Glomerular visceral epithelial cell (primary cell): Measurements from ENCODE around the gene MELTF.

Experiments used
- DNase-seq: peaks from one replicate; pipeline ENCODE4 v3.0.0-alpha.2; 2016; ENCODE audit errors: extremely low spot score

Gene MELTF

DNA sequence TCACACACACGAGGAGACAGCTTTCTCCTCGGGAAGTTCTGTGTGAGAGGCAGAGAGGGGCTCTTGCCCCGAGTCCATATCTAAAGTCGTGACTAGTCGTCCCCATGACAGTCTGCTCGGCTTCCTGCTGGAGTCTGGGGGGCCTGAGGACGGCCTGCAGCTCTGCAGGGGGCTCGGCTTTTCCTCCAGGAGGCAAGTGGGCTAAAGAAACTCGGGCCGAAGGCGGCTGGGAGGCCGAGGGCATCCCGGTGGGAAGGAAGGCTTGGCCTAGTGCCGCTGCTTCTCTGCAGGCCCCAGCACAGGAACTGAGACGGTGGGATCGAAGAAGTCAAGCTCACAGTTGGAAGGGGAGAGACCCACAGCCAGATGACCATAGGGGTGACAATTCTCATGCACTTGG, 35.6 kb downstream of the MELTF start:
- no peak for DNase-seq

DNA sequence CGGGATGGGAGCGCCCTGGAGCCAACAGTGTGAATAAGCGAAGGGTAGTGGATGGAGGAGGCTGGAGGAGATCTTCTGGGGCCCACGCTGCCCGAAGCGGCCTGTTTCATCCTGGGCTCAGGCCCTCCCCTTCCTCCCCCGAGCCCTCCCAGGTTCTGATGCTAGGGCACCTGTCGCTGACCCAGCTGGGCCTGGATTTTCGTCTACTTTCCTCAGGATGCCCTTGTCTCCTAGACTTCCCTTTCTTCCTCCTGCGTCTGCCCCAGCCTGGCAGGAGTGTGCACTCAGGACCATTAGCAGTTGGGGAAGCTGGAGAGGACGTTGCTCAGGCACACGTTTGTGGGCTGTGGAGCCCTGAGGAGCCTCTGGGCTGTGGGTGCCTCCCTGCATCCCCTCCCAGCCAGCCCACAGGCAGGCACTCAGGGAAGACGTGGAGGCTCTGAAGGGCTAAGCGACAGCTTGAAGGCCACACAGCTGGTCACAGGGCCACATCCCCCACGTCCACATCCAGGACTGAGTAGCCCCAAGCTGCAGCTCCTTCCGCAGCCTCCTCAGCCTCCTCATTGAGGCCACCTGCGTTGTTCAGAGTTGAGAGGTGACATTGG, 37.1 kb downstream of the MELTF start:
- DNase-seq = no peak

DNA sequence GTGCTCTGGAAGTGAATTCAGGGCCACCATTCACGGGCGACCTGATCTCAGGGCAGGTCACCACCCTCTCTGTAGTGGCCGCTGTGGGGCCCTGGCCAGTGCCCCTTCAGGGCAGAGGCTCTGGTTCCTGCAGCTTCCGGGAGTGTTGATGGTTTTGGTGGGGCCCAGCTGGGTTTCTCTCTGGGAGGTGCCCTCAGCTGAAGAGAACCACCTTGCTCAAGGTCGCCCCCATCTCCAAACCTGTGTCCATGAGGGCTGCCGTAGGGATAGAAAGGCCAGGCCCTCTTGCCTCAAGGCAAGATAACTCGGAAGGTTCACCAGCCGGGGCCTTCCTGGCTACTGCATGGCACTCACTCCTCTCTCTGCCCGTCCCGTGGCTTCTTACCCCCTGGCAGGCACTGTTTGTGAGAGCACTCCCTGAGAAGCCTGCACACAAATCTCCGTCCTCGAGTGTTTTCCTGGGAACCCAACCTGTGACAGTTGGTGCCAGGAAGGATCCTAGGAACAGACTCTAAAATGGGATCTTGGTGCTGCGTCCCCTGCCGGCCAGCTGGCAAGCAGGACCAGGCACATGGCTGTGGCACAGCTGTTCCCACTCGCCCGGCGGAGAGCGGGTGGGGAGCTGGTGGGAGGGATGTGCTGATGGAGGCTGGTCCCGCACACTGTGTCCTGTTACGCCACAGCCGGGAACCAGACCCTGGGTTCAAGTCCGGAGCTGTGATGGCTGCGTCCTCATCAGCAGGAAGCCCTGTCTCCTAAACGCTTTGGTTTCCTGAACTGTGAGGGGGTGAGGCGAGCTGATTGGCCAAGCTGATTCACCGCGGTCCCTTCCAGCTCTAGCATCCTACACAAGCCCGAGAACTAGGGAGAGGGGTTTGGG, 37.8 kb downstream of the MELTF start:
- DNase-seq = no peak

DNA sequence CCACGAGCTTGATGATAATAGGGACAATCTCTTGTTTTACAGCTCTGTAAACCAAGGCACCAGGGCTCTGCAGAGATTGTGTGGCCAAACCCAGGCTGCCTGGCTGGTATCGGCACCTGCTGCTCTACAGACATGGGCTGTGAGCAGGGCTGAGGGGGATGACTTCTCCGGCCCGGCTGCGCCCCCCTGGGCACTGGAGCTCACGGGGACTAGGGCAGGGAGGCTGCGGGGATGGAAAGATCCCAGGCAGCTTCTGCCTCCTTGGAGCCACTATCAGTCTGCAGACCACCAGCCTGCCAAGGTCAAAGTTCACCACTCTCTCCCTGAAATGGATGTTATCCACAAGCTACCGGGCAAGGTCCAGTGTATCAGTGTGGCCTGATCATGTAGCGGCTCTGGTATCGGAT, 39.0 kb downstream of the MELTF start:
- no peak for DNase-seq

DNA sequence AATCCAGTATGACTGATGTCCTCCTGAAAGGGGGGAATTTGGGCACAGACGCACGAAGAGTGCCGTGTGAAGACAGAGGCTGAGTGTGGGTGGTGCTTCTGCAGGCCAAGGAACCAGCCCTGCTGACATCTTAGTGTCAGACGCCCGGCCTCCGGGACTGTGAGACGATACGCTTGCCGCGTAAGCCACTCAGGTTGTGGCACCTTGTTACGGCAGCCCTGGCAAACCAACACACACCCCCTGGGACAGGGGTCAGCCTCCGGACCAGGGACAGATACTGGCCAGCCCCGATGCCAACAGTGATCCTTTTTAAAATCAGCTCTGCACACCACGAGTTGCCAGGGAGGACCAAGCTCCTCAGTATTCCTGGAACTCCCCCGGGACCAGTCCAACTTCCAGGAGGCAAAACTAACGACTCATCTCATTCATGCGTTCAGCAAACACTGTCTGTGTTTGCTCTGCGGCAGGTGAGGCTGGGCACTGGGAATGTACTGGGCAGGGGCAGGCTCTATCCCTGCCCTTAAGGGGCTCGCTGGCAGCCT, 39.8 kb downstream of the MELTF start:
- DNase-seq = no peak

DNA sequence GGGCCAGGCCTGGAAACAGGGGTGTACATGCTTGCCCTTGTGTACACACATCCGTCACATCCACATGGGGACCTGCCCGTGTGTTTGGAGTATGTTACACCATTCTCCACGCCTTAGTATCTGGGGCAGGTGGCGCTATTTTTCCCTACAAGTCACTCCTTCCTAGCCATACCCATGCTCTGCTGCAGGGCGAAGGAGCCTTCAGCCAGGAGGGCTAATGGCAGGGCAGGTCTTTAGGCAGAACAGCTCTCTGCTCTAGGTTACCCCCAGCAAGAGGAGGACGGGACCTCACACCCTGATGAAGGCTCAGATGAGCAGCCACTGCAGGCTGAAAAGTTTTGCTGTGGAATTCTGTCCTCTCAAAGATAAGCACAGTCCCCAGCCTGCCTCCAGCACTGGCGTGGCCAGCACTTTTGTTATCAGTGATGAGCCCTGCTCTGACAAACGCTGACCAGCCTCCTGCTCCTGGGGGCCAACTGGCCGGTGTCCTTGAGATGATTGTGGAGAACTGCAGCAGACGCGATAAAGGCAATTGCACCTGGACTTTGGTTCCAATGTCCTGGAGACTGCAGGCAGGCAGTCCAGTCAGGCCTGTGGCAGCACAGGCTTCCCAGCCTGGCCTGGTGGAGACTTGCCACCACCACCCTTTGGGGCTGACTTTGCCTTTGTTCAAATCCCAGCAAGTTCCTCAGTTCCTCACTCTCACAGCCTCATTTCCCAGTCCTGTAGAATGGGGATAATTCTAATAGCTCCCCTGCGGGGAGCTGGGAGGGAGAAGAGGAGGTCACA, 41.2 kb downstream of the MELTF start:
- DNase-seq = no peak

DNA sequence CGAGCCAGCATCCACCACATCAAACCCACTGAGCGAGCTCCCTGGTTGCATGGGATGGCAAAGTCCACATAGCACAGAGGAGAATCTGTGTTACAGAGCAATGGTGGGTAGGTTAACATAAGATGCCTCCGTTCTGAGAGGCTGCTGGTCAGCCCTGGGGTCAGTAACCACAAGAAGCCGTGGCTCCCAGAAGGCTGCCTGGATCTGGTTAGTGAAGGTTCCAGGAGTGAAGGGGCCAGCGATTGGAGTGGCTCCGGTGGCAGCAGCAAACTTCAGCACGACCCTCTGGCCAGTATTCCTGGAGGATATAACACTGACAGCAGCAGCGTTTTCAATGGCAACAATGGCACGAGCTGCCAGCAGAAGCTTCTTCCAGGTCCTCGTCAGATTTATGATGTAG, 42.6 kb downstream of the MELTF start:
- no peak for DNase-seq

DNA sequence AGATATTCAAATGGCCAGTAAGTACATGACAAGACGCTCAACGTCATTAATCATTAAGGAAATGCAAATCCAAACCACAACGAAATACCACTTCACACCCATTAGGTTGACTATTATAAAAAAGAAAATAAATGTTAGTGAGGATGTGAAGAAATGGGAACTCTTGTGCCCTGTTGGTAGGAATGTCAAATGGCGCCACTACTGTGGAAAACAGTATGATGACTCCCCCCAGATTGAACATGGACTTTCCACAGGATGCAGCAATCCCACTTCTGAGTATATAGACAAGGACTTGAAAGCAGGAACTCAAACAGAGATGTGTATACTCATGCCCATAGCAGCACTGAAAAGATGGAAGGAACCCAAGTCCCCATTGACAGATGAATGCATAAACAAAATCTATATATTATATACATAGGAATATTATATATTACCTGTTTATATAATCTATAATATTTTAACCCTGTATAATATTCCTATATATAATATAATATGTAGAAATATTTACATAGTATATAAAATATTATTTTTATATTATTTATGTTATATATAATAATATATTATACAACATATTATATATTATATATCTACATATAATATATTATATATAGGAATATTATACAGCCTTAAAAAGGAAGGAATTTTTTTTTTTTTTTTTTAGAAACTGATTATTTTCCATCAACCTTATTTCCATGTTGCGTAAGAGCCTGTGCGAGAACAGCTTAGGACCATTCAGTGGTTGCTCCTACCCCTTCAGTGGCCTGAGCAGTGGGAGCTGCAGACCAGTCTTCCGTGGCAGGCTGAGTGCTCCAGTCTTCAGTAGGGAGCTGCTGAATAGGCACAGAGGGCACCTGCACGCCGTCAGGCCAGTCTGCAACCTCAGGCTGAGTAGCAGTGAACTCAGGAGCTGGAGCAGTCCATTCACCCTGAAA, 43.4 kb downstream of the MELTF start:
- DNase-seq = no peak

DNA sequence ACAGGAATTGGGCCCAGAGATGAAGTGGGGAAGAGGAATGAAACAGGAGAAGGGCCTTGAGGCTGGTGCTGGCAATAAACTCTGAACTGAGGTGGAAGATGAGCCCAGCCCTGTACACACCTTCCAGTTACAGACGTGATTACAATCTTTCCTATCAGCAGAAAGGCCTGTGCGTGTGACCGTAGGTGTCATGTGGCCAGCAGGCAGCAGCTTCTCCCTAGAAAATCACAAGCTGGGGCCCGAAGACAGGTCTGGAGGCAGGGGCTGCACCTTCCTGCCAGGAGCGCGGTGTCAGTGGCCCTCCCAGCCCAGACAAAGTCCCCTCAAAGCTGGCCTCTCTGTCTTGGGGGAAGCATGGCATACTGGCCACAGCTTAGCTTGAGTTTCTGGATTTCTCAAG, 44.3 kb downstream of the MELTF start:
- no peak for DNase-seq

DNA sequence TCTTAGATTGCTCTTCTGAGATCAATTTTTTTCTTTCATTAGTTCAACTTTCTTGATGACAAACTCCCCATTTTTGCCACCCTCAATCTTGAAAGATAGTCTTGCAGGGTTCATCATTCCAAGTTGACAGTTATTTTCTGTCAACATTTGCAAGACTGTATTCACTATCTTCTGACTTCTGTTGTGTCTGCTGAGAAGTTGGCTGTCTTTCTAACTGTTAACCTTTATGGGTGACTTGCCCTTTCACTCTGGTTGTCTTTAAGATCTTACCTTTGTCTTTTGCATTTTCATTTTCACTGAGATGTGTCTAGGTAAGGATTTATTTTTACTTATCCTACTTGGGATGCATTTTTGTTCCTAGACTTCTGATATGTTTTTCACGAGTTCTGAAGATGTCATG, 46.4 kb downstream of the MELTF start:
- DNase-seq = no peak

DNA sequence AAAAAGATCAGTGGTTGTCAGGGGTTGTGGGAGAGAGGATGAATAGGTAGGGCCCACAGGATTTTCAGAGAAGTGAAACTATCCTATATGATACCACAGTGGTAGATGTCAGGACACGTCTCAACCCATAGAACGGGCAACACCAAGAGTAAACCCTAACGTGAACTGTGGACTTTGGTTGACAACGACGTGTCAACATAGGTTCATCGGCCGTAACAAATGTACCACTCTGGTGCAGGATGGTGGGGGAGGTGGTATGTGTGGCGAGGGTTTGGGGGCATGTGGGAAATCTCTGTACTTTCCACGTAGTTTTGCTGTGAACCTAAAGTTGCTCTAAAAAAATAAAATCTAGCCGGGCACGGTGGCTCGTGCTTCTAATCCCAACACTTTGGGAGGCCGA, 48.0 kb downstream of the MELTF start:
- DNase-seq = no peak

DNA sequence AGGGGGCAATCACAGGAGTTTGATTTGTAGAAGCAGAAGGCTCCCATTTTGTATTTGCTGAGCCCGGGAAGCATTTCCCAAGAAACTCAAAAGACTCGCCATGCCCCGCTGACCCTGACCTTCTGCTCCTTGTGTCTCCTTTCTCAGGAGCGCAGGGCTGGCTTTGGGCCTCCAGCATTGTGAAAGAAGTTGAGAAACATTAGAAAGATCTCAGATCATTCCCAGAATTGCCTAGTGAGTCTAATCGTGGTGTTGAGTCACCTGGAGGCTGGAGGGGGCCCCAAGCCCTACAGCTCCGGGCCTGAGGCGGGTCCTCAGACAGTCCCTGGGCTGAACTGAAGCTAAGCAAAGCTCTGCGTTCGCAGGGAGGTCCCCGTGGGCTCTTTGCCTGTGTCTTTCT, 50.1 kb downstream of the MELTF start:
- peak; percentile 46 for DNase-seq

DNA sequence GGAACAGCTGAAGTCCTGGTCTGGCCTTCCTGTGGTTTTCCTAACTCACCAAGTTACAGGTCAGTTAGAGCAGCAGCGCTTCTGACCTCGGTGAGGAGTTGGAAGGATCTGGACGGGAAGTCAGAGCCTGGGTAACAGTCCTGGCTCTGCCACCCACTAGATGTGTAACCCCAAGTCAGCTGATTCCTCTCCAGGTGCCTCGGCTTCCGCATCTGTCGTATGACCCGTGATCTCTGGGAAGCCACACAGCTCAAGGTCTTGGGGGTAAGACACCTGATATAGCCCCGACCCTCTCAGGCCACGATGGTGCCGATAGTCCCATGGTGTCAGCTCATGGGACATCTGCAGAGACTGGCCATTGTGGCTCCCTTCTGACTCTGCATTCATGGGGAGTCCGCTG, 52.7 kb downstream of the MELTF start:
- DNase-seq = no peak

DNA sequence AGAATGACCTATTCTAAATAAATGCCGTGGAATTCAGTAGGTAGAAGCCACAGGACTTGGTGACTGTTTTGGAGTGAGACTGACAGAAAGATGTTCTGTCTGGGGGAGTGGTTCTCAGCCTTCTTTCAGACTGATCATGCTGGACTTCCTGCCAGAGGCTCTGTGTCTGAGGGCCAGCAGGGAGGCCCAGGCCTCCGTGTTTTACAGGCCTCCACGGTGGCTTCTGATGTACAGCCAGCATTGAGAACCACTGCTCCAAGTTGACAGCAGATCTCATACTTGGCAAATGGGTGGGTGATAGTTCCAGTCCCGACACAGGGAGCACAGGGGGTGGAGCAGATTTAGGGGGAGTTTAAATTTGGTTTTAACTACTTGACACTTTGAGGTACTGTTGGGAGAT, 54.3 kb downstream of the MELTF start:
- DNase-seq = no peak

DNA sequence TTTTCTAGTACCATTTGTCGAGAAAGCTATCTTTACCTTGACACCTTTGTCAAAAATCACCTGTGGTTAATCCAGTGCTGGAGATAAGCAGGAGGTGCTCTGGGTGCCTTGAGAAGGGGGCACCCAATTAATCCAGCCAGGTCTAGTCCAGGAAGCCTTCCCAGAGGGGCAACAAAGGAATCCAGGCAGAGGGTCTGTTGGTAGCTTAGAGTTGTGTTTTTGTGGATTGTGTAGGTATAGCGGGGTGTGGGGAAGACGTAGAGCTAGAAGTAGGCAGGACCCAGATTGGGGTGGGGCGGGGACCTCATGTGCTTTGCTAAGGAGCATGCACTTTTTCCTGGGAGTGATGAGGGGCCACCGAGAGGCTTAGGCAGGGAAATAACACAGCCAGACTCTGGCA, 55.0 kb downstream of the MELTF start:
- no peak for DNase-seq

DNA sequence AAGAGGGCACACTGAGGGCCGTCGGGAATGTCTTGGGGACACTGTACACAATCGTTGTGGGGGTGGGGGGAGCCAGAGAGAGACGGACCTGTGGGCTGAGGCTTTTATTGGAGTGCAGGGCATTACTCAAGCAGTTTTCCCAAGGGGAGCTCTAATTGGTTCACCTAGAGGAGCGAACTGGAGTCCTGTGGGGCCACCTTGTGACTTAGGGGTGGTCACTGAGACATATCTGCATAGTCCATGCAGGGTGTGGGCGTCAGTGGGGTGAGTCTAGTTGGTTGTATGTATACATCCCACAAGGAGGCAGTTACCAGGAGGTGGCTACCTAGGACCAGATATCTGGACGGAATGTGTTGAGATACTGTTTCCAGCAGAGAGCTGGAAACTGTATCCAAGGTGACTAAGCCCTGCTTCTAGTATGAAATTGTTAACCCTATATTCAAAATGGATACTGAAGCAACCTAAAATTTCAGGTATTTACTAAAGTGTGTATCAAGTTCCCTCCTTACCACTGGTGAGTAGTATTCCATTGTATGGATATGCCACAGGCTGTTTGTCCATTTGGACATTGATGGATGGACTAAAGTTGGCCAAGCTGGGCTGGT, 58.4 kb downstream of the MELTF start:
- no peak for DNase-seq

DNA sequence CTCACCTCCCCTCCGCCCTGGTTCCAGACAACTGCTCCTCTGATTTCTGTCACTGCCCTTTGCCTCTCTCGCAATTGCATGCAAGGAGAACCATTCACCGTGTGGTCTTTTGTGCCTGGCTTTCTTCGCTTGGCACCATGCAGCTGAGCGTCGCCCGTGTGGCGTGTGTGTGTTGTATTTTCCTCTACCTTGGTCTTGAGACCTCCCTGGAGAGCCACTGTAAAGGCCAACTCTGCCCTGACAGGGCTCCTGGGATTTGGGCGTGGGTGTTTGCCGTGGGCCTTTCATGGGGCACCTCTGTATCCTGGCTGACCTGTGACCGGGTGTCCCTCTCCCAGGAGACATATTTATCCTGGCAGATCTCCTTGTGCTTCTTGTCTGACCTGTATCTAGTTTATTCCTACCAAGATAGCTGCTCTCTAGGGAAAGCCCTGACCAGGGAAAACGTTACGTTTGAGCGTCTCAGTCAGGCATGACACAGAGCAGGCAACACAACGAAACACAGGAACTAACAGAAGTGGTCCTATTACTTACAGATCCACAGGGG, 59.0 kb downstream of the MELTF start:
- DNase-seq = no peak

DNA sequence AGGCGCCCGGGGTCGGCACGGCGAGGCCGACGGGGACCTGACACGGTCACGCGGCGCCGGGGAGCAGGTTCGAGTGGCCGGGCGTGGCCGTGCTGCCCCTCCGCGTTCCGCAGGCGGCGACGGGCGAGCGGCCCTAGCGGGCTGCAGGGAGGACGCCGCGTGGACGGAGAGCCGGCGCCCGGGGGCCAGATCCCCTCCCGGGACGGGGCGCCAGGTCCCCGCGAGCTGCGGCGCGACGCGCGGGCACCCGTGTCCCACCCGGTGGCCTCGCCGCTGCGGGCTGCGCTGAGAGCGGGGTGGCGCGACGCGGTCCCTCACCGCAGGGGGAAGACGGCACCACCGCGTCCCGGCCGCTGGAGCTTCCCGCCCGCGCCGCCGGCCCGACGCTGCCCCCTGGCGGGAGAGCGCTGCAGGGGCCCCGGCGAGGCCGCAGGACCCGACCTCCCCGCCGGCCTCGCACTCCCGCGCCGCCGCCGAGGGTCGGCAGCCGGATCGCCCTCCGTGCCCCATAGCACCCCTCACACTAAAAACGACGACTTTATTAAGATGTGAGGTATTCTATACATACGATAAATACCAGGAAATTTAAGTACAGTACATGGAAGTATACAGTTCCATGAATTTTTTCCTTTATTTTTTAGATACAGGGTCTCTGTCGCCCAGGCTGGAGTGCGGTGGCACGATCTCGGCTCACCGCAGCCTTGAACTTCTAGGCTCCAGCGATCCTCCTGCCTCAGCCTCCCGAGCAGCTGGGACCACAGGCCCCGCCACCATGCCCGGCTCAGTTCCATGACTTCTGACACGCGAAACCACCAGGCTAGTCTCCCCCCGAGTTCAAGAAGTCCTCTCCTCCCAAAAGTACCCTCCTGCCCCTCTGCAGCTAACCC, 59.7 kb downstream of the MELTF start:
- DNase-seq = peak; percentile 63

DNA sequence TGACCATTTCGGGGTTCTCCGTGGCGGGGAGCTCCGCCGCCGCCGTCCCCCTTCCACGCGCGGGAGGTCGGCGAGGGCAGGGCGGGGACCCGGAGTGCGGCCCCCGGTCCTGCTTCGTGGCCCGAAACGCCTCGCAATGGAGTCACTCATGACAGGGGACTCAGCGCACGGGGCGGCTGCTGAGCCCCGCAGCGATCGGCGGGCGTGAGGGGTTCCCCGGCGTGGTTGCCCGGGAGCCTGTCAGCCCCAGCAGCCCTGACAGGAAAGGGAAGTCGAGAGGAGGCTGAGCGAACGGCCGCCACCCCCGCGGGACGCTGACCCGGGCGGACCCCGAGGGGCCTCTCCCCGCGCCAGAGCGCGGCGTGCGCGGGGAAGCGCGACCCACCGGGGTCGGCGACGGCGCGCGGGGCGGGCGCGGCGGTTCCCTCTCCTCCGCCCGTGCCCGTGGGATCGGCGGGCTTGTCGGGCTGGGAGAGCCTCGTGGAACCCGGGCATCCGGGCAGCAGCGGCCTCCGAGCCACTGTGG, 60.4 kb downstream of the MELTF start:
- DNase-seq = peak; percentile 25
